ENCODE measurements around the gene LRFN4.

Gene LRFN4

GRCh38 chr11:66845876-66846212 lies 11.0 kb upstream of the LRFN4 start:
- DNase-seq = no peak

GRCh38 chr11:66846671-66847091 lies 10.2 kb upstream of the LRFN4 start:
- peak; percentile 13 for DNase-seq

DNA sequence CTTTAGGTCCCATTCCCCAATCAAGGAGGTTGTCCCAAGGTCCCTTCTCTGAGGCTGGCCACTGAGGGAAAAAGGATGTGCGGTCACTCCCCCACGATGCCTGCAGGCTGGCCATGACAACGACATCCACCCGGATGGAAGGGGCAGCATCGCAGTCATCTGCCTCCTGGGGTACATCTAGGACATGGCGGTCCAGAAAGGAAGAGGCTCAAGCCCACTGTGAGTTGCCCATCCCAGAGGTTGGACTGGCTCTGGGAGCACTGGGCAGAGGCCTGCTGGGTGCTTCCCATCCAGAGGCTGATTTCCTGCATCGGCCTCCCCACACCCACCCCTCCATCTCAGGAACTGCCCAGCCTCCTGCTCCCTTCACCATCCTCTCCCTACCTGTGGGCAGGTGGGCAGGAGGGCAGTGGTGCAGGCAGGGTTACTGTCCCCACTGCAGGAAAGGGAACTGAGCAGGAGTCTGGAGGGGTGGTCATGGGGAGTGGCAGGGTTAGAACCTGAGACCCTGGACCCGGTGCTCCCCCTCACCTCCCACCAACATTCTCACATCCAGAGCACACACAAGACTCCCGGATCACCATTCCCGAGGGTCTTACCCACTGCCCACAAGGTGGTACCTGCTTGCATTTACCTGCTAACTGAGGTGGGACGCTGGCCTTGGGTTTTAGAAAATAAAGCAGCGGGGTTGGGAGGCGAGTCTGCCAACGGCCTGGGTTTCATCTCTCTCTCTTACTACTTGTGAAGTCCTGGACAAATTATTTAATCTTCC lies 9.2 kb upstream of the LRFN4 start:
- peak; percentile 12 for DNase-seq

DNA sequence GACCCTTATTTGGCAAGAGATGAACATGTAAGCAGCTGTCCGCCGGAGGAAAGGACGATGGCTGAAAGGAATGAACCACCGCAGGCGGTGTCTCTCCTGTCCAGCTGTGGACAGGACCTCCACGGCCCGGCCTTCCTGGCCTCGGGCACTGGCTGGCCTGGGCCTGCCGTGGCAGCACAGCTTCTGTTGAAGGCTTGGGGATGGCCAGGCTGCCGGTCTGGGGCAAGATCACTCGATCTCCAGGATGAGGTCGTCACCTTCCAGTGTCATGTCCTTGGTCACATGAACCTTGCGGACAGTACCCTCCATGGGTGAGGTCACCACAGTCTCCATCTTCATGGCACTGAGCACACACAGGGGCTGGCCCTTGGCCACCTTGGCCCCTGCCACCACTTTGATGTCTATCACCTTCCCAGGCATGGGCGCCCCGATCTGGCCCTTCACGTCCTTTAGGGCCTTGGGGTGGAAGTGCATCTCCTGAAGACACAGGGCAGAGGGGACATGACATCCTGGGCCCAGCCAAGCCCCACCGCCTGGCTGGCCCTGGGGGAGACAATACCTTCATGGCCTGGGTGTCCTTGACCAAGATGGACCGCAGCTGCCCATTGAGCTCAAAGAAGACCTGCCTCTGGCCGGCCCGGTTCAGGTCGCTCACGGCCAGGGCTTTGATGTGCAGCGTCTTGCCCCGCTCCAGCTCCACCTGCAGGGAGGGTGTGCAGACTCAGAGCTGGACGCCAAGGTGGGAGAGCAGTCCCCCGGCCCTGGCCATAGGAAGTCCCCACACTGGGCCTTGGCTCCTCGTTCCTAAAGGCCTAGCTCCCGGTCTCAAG lies 8.0 kb upstream of the LRFN4 start:
- peak; percentile 17 for DNase-seq

DNA sequence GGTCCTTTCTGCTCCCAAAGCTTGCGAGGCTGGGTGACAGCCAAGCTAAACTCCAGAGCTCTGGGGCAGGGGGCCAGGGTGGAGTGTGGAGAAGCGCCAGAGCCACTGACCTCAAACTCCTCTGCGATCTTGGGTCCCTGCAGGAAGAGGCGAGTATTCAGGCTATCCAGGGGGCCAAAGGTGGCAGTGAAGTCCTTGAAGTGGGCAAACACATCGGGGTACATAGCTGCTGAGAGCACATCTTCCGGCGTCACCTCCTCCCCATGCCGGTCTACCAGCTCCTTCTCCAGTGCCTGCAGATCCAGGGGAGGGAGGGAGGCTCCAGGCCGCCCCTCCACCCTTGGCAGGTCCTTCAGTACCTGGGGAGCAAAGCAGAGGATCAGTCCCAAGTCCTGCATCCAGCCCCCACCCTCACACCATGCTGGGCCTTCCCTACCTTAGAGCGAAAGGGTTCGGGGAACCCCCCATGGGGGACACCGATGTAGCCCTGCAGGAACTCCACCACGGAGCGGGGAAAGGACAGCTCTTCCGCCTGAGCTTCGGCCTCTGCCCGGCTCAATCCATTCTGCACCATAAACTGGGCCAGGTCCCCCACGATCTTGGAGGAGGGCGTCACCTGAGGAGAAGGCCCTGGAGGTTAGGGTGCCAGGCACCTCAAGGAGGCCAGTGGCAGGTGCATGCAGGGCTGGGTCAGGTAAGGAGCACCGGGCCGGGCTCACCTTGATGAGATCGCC lies 7.2 kb upstream of the LRFN4 start:
- no peak for DNase-seq

DNA sequence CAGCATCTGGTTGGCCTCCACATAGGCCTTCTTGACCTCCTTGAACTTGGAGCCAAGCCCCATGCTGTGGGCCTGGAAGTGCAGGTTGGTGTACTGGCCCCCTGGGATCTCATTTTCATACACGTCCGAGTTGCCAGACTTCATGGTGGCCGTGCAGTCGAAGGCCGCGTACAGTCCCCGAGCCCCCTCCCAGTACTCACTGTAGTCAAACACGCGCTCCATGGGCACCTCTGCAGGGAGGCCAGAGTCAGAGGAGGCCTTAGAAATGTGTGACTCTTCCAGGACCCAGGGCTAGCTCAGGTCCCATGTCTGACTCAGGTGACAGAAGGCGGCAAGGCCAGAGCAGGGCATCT lies 6.7 kb upstream of the LRFN4 start:
- no peak for DNase-seq

DNA sequence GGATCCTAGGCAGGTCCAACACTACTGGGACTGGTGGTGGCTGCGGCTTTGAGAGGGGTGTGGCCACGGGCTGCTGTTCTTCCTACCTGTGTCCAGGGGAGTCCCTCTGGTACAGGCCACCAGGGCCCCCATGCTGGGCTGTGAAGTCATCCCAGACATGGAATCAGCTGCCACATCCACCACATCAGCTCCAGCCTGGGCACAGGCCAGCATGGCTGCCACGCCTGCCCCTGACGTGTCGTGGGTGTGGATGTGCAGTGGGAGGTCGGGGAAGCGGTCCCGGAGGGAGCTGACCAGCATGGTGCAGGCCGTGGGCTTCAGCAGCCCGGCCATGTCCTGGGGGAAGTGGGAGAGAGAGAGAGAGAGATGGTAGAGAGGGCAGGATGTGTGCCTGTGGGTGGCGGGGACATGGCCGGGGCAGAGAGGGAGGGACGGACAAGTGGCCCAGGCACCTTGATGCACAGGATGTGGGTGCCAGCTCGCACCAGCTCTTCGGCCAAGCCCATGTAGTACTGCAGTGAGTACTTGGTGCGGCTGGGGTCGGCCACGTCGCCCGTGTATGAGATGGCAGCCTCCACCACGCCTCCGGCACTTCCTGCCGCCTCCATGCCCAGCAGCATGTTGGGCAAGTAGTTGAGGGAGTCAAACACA lies 6.2 kb upstream of the LRFN4 start:
- no peak for DNase-seq

DNA sequence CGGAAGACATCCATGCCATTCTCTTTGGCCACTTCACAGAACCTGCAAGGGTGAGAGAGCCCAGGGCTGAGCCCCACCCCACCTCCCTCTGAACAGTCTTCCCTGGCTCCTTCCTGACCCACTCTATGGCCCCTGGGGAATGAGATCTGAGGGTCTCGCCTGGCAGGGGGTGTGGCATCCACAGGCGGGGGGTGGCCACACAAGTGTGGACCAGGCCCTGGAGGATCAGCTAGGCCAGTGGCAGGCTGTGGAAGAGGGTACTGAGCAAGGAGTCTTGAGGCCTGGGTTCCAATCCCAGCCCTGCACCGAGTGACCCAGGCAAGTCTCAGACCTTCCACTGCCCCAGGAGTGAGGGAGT lies 5.6 kb upstream of the LRFN4 start:
- no peak for DNase-seq

DNA sequence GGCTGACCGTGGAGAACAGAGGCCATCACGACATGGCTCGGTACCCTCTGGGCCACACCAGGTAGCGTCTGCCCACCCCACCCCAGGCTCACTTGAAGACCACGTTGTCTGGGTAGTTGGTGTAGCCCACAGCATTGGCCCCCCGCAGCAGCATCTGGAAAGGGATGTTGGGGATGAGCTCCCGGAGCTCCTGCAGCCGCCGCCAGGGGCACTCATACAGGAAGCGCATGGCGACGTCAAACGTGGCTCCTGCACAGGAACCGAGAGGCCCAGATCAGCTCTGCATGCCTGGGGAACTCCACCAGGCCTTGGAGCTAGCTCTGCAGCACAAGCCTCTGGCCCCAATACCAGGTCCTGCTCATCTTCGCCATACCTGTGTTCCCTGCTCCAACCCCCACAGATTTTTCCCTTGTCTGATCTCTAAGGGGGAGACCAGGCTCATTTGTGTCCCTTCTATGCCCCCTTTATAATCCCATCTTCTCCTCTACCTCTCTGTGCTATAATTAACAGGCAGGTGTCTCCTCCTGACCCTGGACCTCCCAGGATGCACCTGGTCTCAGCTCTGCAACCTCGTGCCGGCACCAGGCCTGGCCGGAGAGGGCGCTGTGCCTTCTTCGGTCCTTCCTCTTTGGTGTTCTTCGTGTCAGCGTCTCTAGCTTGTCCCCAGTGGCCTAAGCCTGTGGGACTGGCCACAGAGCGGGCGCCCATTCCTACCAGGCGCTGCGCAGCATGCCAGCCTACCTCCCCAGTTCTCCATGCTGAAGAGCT lies 5.0 kb upstream of the LRFN4 start:
- no peak for DNase-seq

DNA sequence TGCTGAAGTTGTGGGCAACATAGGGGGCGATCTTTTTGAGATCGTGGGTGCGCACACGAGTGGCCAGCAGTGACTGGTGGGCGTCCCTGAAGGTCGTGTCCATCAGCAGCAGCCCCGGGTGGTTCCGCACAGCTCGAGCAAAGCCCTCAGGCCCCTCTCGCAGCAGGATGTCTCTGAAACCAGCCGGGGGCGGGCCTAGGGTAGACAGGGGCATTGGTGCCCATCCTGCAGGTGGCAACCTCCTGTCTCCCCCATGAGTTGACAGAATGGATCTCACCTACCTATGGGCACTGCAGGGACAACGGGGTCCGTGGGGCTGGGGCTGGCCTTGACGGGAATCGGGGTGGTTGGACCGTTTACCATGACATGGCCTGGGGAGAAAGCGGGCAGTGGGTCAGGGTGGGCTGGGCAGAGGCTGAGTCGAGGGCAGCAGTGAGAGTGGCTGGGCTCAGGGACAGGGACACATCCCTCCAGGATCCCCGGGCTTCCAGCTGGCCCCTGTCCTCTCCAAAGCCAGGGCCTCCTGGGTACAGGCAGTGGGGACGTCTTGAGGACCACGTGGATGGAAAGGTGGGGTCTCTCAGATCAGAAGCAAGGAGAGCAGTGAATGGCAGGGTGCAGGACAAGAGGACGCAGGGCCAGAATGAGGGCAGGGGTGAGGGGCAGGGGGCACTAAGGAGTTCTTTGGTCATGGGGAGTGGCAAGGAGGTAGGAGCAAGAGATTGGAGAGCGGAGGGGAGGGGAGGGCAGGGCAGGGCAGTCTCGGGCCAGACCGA lies 4.2 kb upstream of the LRFN4 start:
- DNase-seq = no peak

DNA sequence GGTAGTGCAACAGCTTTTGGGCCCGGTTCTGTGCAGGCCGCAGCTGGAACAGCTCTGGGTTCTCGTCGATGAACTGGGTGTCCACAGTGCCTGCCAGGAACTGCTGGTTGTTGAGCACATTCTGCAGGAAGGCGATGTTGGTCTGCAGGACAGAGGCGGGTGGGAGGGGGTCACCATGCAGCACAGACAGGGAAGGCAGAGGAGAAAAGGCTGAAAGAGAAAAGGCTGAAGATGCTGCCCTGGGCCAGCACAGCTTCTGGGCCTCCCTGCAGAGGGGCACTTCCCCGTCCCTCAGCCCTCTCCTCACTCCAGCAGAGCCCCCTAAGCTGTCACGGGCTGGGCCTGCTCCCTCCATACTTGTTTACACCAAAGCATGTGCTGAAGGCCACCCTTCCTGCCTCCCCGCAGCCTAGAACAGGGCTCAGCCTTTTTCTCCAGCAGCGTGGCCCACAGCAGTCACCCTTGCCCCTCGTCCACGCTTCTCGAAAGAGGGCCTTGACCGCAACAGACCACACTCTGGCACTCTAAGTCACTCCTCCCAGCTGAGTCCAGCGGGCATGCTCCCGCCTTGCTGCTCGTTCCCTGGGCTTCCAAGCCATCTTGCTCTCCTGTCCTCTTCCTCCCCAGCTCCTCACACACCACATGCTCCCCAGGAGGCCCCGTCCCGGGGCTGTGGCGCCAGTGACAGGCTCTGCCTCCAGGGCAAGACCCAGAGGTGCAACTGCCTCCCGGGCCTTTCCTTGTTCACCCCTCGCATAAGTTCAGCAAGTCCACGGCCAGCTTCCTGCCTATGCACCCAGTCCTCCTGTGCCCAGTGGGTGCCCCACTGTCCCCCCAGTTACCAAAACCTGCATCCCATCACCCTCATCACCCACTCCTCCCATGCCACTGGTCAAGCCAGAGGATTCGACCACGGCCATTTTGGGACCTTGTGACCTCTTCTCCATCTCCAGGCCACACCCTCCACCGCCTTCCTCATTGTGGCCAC lies 3.3 kb upstream of the LRFN4 start:
- DNase-seq = no peak

DNA sequence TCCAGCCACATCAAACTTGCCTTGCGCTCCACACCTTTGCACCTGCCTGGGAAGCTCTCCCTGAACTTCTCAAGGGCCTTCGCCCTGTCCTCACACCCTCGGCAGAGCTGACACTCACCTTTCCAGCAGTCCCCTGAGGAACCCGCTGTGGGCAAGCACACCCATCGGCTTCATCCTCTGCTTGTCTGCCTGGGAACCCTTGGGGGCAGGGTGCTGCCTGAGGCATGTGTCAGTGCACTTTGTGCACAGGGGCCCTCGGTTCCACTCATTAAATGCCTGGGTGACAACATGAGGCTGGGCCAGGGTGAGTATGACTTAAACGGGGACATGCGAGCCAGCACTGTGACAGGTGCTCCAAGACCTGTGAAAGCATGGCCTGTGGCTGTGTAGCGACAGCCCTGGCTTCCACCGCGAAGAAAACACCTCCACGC lies 2.6 kb upstream of the LRFN4 start:
- DNase-seq = no peak

- DNase-seq = no peak
These were observed 2.1 kb upstream of the LRFN4 start for GRCh38 chr11:66854729-66855211.

DNA sequence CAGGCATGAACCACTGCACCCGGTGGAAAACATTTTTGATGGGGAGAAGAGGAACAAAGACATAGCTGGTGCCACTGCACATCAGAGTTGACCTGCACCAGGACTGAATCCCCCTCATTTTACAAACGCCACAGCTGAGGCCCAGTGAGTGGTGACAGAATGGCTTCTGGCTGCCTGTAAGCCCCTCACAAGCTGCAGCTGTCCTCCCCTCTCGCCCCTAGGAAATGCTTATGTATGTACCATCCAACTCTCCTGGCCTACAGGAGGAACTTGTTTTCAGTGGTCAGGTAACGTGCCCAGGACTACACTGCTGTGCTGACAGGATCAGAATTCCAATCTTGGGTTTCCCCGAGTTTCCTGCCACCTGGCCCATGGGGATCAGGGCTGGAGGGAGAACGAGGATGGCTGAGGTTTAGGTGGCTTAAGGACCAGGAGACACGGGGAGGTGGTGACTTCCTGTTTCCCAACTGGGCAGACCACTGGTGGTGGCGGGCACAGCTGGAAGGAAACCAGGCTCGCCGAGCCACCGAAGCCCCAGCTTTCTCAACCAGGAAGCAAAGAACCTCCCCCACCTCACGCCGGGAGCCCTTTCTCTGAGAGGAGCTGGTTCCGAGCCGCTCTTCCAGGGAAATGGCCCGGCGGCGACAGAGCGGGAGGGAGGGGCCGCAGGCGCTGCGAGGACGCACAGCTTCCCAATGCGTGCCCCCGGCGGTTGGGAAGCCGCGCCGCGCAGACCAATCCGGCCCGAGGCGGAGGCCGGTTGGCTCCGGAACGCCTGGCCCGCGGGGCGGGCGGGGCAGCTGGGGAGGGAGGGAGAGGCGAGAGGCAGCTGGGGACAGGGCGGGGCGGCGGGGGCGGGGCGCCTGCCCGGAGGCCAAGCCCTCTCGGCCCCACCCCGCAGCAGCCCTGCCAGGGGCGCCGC lies 1.0 kb upstream of the LRFN4 start:
- DNase-seq = no peak

GRCh38 chr11:66857234-66857926 lies 516 bp downstream of the LRFN4 start:
- no peak for DNase-seq

DNA sequence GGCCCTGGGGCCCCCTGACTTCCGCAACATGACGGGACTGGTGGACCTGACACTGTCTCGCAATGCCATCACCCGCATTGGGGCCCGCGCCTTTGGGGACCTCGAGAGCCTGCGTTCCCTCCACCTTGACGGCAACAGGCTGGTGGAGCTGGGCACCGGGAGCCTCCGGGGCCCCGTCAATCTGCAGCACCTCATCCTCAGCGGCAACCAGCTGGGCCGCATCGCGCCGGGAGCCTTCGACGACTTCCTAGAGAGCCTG lies 992 bp downstream of the LRFN4 start:
- no peak for DNase-seq

- no peak for DNase-seq
These were observed 1.5 kb downstream of the LRFN4 start for GRCh38 chr11:66858186-66858938.
